ENCODE data around the gene RAB40C. TPM values are rescaled to one million over a fixed set of nuclear protein-coding genes. Genes with fewer than 3 reads are reported as not detected.

RAB40C gene
- total and polyA plus RNA-seq, 2 experiments from 2014 or later, result 9.5 to 18.8 TPM

DNA sequence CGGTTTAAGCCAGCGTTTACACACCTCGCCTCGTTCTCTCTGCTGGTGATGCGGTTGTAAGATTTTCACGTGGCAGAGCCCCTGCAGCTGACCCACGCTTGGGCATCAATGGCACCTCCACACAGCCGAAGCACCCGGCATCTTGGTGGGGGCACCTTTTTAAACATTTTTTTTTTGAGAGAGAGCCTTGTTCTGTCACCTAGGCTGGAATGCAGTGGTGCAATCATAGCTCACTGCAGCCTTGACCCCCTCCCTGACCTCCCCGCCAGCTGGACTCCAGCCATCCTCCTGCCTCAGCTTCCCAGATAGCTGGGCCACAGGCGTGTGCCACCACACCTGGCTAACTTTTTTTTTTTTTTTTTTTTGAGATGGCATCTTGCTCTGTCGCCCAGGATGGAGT, 64.2 kb downstream of the RAB40C start:
- H3K36me3 ChIP-seq (ENCODE audit: low read depth), result no peaks in the 10 kb centered on the region
- no peaks in the 10 kb centered on the region for H3K9me3 ChIP-seq (ENCODE audit: low read depth)
- no peaks in the 10 kb centered on the region for H3K9me2 ChIP-seq (ENCODE audit: insufficient read depth)
- no peak overlapping the region for H3K27ac ChIP-seq
- no peak for TF ChIP-seq EZH2phosphoT487 (IDR thresholded peaks at IDR 0.05; ENCODE audit: insufficient read depth, low read depth)
- no peak for TF ChIP-seq EZH2 (IDR thresholded peaks at IDR 0.05; ENCODE audit: insufficient read depth, poor library complexity, severe bottlenecking)
- no peaks in the 10 kb centered on the region for H3F3A ChIP-seq (ENCODE audit: insufficient read depth)
- H4K20me1 ChIP-seq (ENCODE audit: insufficient read depth), result no peaks in the 10 kb centered on the region
- 93 to 98% methylated on average over 12 of the region's 12 CpGs for WGBS, 2 experiments (ENCODE audit: low coverage in 1 of 2, low lambda C conversion rate in 2 of 2, missing lambda C conversion rate in 2 of 2)
- no peaks in the 10 kb centered on the region; the same call in 1 of the 2 replicates for H3K4me1 ChIP-seq (ENCODE audit: insufficient read depth)
- H3K79me2 ChIP-seq (ENCODE audit: insufficient read depth), result peaks cover 11% of the 10 kb centered on the region
- in situ Hi-C loops (cut with MboI), result no loop called here
- H3K27me3 ChIP-seq (replicated peaks; ENCODE audit: insufficient read depth), result no peaks in the 10 kb centered on the region
- no peak overlapping the region for H3K9ac ChIP-seq
- no peak overlapping the region for H2AFZ ChIP-seq
- no peak overlapping the region for H3K4me3 ChIP-seq
- no peak for DNase-seq
- H3K4me2 ChIP-seq (ENCODE audit: unreplicated experiment), result no peak overlapping the region

DNA sequence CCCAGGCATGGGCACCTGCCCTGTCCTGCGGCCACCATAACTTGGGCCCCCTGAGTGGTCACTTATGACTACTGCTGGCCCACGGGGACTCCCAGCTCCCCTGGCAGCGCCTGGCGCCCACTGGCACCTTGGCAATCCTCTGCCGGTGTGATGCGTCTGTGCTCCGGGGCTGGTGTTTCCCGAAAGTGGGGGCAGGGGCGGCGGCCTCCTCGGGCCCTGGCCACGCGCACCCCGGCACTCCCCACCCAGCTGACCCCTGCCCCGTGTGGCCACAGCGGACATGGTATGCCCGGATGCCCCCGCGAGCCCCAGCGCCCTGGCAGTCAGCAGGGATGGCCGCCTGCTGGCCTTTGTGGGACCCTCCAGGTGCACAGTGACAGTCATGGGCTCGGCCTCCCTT, 67.6 kb downstream of the RAB40C start:
- H3K4me1 ChIP-seq (ENCODE audit: insufficient read depth), result no peaks in the 10 kb centered on the region
- H2AFZ ChIP-seq, result no peak overlapping the region
- TF ChIP-seq EZH2 (IDR thresholded peaks at IDR 0.05; ENCODE audit: insufficient read depth, poor library complexity, severe bottlenecking) (no peak), EZH2phosphoT487 (IDR thresholded peaks at IDR 0.05; ENCODE audit: insufficient read depth, low read depth) (no peak)
- H4K20me1 ChIP-seq (ENCODE audit: insufficient read depth), result no peaks in the 10 kb centered on the region
- H3K79me2 ChIP-seq (ENCODE audit: insufficient read depth), result no peaks in the 10 kb centered on the region
- H3K27me3 ChIP-seq (replicated peaks; ENCODE audit: insufficient read depth), result no peaks in the 10 kb centered on the region
- H3K36me3 ChIP-seq (ENCODE audit: low read depth), result no peaks in the 10 kb centered on the region
- H3K9me2 ChIP-seq (ENCODE audit: insufficient read depth), result no peaks in the 10 kb centered on the region
- H3K9me3 ChIP-seq (ENCODE audit: low read depth), result no peaks in the 10 kb centered on the region
- in situ Hi-C loops (cut with MboI), result no loop called here
- no peak overlapping the region for H3K4me3 ChIP-seq
- DNase-seq, result no peak
- 89 to 94% methylated on average over 9 to 22 of the region's 22 CpGs for WGBS, 2 experiments (ENCODE audit: low coverage in 1 of 2, low lambda C conversion rate in 2 of 2, missing lambda C conversion rate in 2 of 2)
- no peaks in the 10 kb centered on the region for H3F3A ChIP-seq (ENCODE audit: insufficient read depth)
- no peak overlapping the region for H3K27ac ChIP-seq
- H3K9ac ChIP-seq, result no peak overlapping the region
- no peak overlapping the region for H3K4me2 ChIP-seq (ENCODE audit: unreplicated experiment)

DNA sequence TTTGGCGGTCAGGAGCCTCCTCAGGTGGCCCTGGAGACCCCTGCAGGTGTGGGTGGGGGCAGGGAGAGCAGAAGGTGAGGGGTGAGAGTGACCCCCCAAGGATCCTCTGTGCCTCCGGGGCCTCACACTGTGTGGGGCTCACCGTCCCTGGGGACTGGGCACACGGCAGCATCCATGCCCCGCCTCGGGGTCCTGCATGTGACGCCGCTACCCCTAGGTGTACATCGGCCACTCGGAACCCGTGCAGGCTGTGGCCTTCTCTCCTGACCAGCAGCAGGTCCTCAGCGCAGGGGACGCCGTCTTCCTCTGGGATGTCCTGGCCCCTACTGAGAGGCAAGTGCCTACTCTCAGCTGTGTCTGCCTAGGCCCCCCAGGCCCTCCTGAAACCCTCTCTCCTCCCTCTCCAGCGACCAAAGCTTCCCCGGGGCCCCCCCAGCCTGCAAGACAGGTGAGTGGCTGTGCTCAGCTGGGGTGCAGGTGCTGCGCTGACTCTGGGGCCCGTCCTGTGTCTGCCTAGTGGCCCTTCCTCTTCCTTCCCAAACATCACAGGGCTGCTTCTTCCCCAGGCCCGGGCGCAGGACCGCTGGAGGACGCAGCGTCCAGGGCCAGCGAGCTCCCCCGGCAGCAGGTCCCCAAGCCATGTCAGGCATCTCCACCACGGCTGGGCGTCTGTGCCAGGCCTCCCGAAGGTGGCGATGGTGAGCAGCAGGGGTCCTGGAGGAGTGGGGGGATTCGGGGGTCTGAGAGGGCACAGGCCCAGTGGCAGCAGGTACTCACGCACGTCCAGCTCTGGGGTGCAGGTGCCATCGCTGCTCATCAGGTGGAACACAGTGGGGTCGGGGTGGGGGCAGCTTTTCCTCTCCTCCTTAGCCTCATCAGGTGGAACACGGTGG, 69.1 kb downstream of the RAB40C start:
- Histone ChIP-seq H2AFZ (no peak overlapping the region), H3F3A (ENCODE audit: insufficient read depth) (no peaks in the 10 kb centered on the region), H3K36me3 (ENCODE audit: low read depth) (no peaks in the 10 kb centered on the region), H3K4me3 (no peak overlapping the region), H4K20me1 (ENCODE audit: insufficient read depth) (no peaks in the 10 kb centered on the region), H3K4me1 (ENCODE audit: insufficient read depth) (no peaks in the 10 kb centered on the region), H3K9me2 (ENCODE audit: insufficient read depth) (no peaks in the 10 kb centered on the region), H3K79me2 (ENCODE audit: insufficient read depth) (no peaks in the 10 kb centered on the region), H3K9ac (no peak overlapping the region), H3K27me3 (replicated peaks; ENCODE audit: insufficient read depth) (no peaks in the 10 kb centered on the region), H3K27ac (no peak overlapping the region), H3K9me3 (ENCODE audit: low read depth) (no peaks in the 10 kb centered on the region), H3K4me2 (ENCODE audit: unreplicated experiment) (no peak overlapping the region)
- WGBS, 2 experiments (ENCODE audit: low coverage in 1 of 2, low lambda C conversion rate in 2 of 2, missing lambda C conversion rate in 2 of 2), result 91 to 95% methylated on average over 27 to 35 of the region's 35 CpGs
- DNase-seq, result no peak
- TF ChIP-seq EZH2phosphoT487 (IDR thresholded peaks at IDR 0.05; ENCODE audit: insufficient read depth, low read depth) (no peak), EZH2 (IDR thresholded peaks at IDR 0.05; ENCODE audit: insufficient read depth, poor library complexity, severe bottlenecking) (no peak)
- in situ Hi-C loops (cut with MboI), result no loop called here

DNA sequence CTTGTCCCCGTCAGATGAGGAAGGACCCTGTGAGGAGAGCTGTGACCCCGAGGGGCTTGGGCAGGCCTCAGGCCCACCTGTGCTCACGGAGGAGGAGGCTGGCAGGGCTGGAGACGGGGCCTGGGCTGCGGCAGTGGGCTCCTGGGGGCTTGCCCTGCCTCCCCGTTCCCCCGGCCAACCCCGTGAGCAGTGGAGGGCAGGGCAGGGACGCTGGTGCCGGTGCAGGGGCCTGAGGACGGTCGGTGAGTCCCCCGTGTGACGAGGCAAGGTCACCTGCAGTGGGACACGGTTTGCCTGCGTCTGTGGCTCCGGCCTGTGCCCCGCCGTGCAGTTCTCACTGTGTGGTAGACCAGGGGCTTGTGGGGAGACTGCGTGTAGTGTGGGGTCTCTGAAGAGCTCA, 69.8 kb downstream of the RAB40C start:
- H2AFZ ChIP-seq, result no peak overlapping the region
- no peaks in the 10 kb centered on the region for H4K20me1 ChIP-seq (ENCODE audit: insufficient read depth)
- no peaks in the 10 kb centered on the region for H3F3A ChIP-seq (ENCODE audit: insufficient read depth)
- H3K27me3 ChIP-seq (replicated peaks; ENCODE audit: insufficient read depth), result no peaks in the 10 kb centered on the region
- DNase-seq, result no peak
- in situ Hi-C loops (cut with MboI), result no loop called here
- no peaks in the 10 kb centered on the region for H3K79me2 ChIP-seq (ENCODE audit: insufficient read depth)
- no peak overlapping the region for H3K9ac ChIP-seq
- WGBS, 2 experiments (ENCODE audit: low coverage in 1 of 2, low lambda C conversion rate in 2 of 2, missing lambda C conversion rate in 2 of 2), result 95 to 96% methylated on average over 13 to 14 of the region's 20 CpGs
- TF ChIP-seq EZH2 (IDR thresholded peaks at IDR 0.05; ENCODE audit: insufficient read depth, poor library complexity, severe bottlenecking) (no peak), EZH2phosphoT487 (IDR thresholded peaks at IDR 0.05; ENCODE audit: insufficient read depth, low read depth) (no peak)
- no peaks in the 10 kb centered on the region for H3K36me3 ChIP-seq (ENCODE audit: low read depth)
- H3K4me3 ChIP-seq, result no peak overlapping the region
- H3K27ac ChIP-seq, result no peak overlapping the region
- no peaks in the 10 kb centered on the region for H3K9me3 ChIP-seq (ENCODE audit: low read depth)
- H3K4me1 ChIP-seq (ENCODE audit: insufficient read depth), result no peaks in the 10 kb centered on the region
- no peaks in the 10 kb centered on the region for H3K9me2 ChIP-seq (ENCODE audit: insufficient read depth)
- no peak overlapping the region for H3K4me2 ChIP-seq (ENCODE audit: unreplicated experiment)
